Large intestine (tissue), 3 donors: ENCODE data around the gene FMN2. TPM values are rescaled to one million over a fixed set of nuclear protein-coding genes. Genes with fewer than 3 reads are reported as not detected.

ENCODE experiments used
- DNase-seq, 2 donors: peaks; one replicate each; pipeline versions ENCODE4 v3.0.0 to v3.0.0-alpha.2; 2013
- H3K27ac ChIP-seq: one replicate; pipeline ENCODE4 v1.5.1; 2013; ENCODE audit warnings: low read length
- H3K27me3 ChIP-seq: 2 replicates; pipeline ENCODE4 v1.6.1; 2013; ENCODE audit warnings: low read length; ENCODE audit not compliant: control insufficient read depth, insufficient read depth
- H3K36me3 ChIP-seq: 2 replicates; pipeline ENCODE4 v1.6.1; 2013; ENCODE audit warnings: low read length; ENCODE audit not compliant: control insufficient read depth, insufficient read depth
- H3K4me1 ChIP-seq: one replicate; pipeline ENCODE4 v1.6.1; 2013; ENCODE audit warnings: low read length; ENCODE audit not compliant: control insufficient read depth, insufficient read depth
- H3K4me3 ChIP-seq: one replicate; pipeline ENCODE4 v1.5.1; 2013; ENCODE audit warnings: low read length
- H3K9me3 ChIP-seq: one replicate; pipeline ENCODE4 v1.6.1; 2013; ENCODE audit warnings: mild to moderate bottlenecking, low read depth, low read length, moderate library complexity; ENCODE audit not compliant: control insufficient read depth
- WGBS: methylation state at CpG from one replicate; pipeline ENCODE4 v1.1.5; 2013; ENCODE audit warnings: low lambda C conversion rate; ENCODE audit not compliant: insufficient coverage; 5-methylcytosine and 5-hydroxymethylcytosine counted together
- polyA plus RNA-seq: library from polyadenylated mRNA; unstranded; fragments of 120-200 nt; gene quantifications from one replicate; pipeline ENCODE4 v1.2.1, GENCODE V29; 2013

FMN2 gene
- polyA plus RNA-seq, 1 donor = 1.8 TPM

- no peaks in the 10 kb centered on the region for H3K27me3 ChIP-seq
- no peaks in the 10 kb centered on the region for H3K9me3 ChIP-seq
- no peaks in the 10 kb centered on the region for H3K4me1 ChIP-seq
- H3K36me3 ChIP-seq = no peaks in the 10 kb centered on the region
- H3K4me3 ChIP-seq = no peak overlapping the region
- H3K27ac ChIP-seq = no peak overlapping the region
- WGBS = no CpG with 5 or more reads among the region's 1 CpG
- no peak for DNase-seq
Observed at GRCh38 chr1:240351690-240352089, 260.0 kb downstream of the FMN2 start.

GRCh38 chr1:240352769-240353168 lies 261.1 kb downstream of the FMN2 start:
- no peak for DNase-seq
- no CpG with 5 or more reads among the region's 5 CpGs for WGBS
- Histone ChIP-seq H3K4me3 (no peak overlapping the region), H3K36me3 (no peaks in the 10 kb centered on the region), H3K4me1 (no peaks in the 10 kb centered on the region), H3K9me3 (no peaks in the 10 kb centered on the region), H3K27me3 (no peaks in the 10 kb centered on the region), H3K27ac (no peak overlapping the region)

GRCh38 chr1:240356568-240356967 lies 264.9 kb downstream of the FMN2 start:
- no peaks in the 10 kb centered on the region for H3K9me3 ChIP-seq
- WGBS = 80% methylated on average over 1 of the region's 1 CpG
- no peak overlapping the region for H3K4me3 ChIP-seq

GRCh38 chr1:240362046-240362445 lies 270.4 kb downstream of the FMN2 start:
- Histone ChIP-seq H3K36me3 (no peaks in the 10 kb centered on the region), H3K4me3 (no peak overlapping the region), H3K9me3 (no peaks in the 10 kb centered on the region), H3K4me1 (no peaks in the 10 kb centered on the region), H3K27me3 (no peaks in the 10 kb centered on the region), H3K27ac (no peak overlapping the region)
- WGBS = 83% methylated on average over 5 of the region's 5 CpGs
- no peak for DNase-seq

More at GRCh38 chr1:240356568-240356967, 264.9 kb downstream of the FMN2 start:
- no peak for DNase-seq
- H3K27ac ChIP-seq = no peak overlapping the region
- no peaks in the 10 kb centered on the region for H3K27me3 ChIP-seq
- H3K36me3 ChIP-seq = no peaks in the 10 kb centered on the region
- no peaks in the 10 kb centered on the region for H3K4me1 ChIP-seq

GRCh38 chr1:240362826-240363225 lies 271.1 kb downstream of the FMN2 start:
- Histone ChIP-seq H3K27ac (no peak overlapping the region), H3K27me3 (no peaks in the 10 kb centered on the region), H3K9me3 (no peaks in the 10 kb centered on the region), H3K36me3 (no peaks in the 10 kb centered on the region), H3K4me1 (no peaks in the 10 kb centered on the region), H3K4me3 (no peak overlapping the region)
- no peak for DNase-seq
- WGBS = no CpG with 5 or more reads among the region's 2 CpGs

GRCh38 chr1:240363315-240363714 lies 271.6 kb downstream of the FMN2 start:
- Histone ChIP-seq H3K4me1 (no peaks in the 10 kb centered on the region), H3K27ac (no peak overlapping the region), H3K27me3 (no peaks in the 10 kb centered on the region), H3K4me3 (no peak overlapping the region), H3K9me3 (no peaks in the 10 kb centered on the region), H3K36me3 (no peaks in the 10 kb centered on the region)
- DNase-seq = no peak
- 100% methylated on average over 1 of the region's 5 CpGs for WGBS

GRCh38 chr1:240363914-240364313 lies 272.2 kb downstream of the FMN2 start:
- DNase-seq = no peak
- H3K36me3 ChIP-seq = no peaks in the 10 kb centered on the region
- H3K4me1 ChIP-seq = no peaks in the 10 kb centered on the region
- H3K4me3 ChIP-seq = no peak overlapping the region
- 86% methylated on average over 2 of the region's 3 CpGs for WGBS
- H3K9me3 ChIP-seq = no peaks in the 10 kb centered on the region
- H3K27me3 ChIP-seq = no peaks in the 10 kb centered on the region
- no peak overlapping the region for H3K27ac ChIP-seq

GRCh38 chr1:240366636-240367035 lies 275.0 kb downstream of the FMN2 start:
- no CpG with 5 or more reads among the region's 9 CpGs for WGBS

GRCh38 chr1:240385551-240385950 lies 293.9 kb downstream of the FMN2 start:
- Histone ChIP-seq H3K4me1 (no peaks in the 10 kb centered on the region), H3K9me3 (peaks cover 9% of the 10 kb centered on the region), H3K36me3 (no peaks in the 10 kb centered on the region), H3K4me3 (no peak overlapping the region), H3K27me3 (no peaks in the 10 kb centered on the region), H3K27ac (no peak overlapping the region)
- DNase-seq = no peak
- WGBS = no CpG with 5 or more reads among the region's 5 CpGs

More at GRCh38 chr1:240366636-240367035, 275.0 kb downstream of the FMN2 start:
- H3K4me3 ChIP-seq = no peak overlapping the region
- H3K4me1 ChIP-seq = no peaks in the 10 kb centered on the region
- H3K27ac ChIP-seq = no peak overlapping the region
- no peaks in the 10 kb centered on the region for H3K9me3 ChIP-seq
- H3K36me3 ChIP-seq = no peaks in the 10 kb centered on the region
- DNase-seq = no peak
- no peaks in the 10 kb centered on the region for H3K27me3 ChIP-seq

- Histone ChIP-seq H3K27me3 (no peaks in the 10 kb centered on the region), H3K36me3 (no peaks in the 10 kb centered on the region), H3K27ac (no peak overlapping the region), H3K4me3 (no peak overlapping the region), H3K9me3 (peaks cover 6% of the 10 kb centered on the region), H3K4me1 (no peaks in the 10 kb centered on the region)
- DNase-seq = no peak
- WGBS = 93% methylated on average over 2 of the region's 7 CpGs
Observed at GRCh38 chr1:240385985-240386978, 294.6 kb downstream of the FMN2 start.
